HG02623 (cell line): ENCODE measurements around the gene IMPDH1.
"Not testable (repeated sequence)": the region's sequence is repeated elsewhere in the genome, so short reads cannot be mapped to it uniquely, and the experiment has no call there.

Source experiments
- ATAC-seq: cut with Tn5 transposase; IDR thresholded peaks from one replicate; pipeline ENCODE4 v1.9.1; 2021; ENCODE audit warnings: moderate library complexity; ENCODE audit not compliant: unreplicated experiment

Gene IMPDH1

DNA sequence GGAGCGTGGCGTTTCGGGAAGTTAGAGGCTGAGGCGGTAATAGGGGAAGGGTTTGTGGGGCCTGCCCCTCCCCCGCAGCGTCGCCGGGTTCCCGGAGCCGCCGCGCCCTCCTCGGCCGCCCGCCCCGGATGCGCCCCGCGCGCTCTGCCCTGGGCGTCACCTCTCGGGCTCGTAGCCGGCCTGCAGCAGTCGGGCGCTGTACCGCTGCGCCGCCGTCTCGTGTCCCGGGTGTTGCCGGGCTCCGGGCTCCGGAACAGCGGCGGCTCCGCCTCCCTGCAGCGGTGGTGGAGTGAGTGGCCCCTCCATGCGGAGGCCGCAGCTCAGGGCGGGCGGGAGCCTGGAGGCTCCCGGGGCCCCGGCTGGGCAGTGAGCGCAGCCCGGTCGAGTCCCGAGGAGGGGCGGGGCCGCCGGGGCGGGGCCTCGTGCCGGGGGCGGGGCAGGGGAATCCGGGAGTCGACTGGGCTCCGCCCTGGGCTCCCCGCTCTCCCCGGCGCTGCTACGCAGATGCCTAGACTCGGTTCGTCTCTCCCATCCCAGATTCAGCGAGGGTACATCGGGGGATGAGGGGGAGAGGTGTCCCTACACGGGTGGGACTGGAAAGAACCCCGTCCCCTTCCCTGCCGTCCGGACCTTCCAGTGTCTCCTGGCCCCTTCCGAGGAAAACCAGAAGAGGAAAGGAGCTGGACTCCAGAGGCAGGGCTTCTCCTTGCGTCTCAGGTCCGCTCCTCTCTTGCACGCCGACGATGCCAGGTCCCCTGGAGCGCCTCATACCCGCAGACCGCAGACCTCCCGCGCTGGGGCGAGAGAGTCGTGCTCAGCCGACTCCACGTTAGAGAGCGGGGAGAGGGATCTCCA lies at the start of gene IMPDH1:
TSS of gene IMPDH1 (minus strand) at position 387 of the 855 bp plus-strand sequence. CDS start at position 306, 81 bp downstream.
- peak; percentile 76 for ATAC-seq

DNA sequence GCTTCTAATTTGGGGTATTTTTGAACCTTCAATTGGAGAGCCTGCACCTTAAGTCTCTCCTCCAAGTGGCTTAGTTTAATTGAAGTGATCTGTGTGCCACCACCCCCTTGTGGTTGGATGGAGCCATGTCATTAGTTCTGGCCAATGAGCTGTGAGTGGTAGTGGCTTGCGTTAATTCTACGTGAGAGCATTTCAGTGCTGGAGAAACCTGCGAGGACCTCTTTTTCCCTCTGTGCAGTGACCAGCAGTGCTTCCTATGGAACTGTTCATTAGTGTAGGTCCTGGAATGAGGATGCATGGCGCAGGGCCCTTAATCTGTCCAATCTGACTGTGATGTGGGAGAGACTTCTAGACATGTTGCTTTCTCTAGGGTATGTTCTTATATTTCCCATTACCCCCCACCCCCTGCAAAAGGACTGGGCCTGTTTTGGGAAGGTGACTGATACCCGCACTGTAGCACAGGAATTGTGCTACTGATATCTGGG lies 49.7 kb upstream of the IMPDH1 start:
- peak; percentile 36 for ATAC-seq

DNA sequence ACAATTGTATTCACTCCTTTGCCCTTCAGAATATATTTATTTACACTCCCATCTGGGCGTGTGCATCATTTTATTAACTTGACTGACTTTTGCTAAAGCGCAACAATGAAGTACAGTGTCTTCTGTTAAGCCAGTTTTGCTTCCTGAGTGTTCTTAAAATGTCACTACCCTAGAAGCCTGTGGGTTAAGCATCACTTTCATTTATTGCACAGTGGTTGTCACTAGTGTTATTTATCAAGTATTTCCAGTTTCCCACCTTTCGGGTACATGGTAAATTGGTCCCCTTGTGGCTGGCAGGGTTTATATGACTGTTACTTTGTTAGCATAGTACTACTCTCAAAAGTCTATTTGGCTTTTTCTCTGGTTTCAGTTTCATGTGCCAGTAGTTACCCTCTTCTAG lies 49.2 kb upstream of the IMPDH1 start:
- peak; percentile 6 for ATAC-seq

GRCh38 chr7:128457385-128457784 lies 47.6 kb upstream of the IMPDH1 start:
- ATAC-seq, result not testable (repeated sequence)

GRCh38 chr7:128456255-128456725 lies 46.5 kb upstream of the IMPDH1 start:
- peak; percentile 2 for ATAC-seq

DNA sequence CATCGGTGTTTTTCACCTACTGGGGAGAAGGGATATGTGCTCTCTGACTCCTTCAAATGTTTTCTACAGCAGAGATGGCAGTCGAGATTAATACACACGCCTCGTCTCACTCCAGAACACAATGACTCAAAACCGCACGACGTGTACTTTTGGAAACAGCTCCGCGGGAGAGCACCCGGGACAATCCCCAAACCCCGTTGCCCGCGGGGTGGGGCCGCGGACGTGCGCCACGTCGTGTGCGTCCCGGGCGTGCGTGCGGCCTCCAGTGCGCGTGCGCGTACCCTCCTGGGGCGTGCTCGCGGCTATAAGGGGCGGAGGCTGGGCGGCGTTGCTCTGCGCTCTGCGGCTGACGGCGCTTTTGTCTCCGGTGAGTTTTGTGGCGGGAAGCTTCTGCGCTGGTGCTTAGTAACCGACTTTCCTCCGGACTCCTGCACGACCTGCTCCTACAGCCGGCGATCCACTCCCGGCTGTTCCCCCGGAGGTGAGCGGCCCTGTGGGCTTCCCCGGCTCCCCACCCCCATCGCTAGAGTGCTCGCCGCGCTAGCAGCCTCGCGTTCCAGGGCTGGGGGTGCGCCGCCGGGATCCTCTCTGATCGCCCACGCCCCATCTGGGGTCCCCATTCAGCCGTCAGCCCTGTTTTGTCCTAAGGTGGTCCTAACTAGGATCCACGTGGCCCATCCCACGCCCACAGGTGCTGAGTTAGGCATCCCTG lies 45.9 kb upstream of the IMPDH1 start, which contains the start of gene HILPDA:
TSS of gene HILPDA (plus strand) at position 336 of the 712 bp plus-strand sequence. CDS start 1,391 bp downstream, outside the sequence.
- ATAC-seq, result peak; percentile 84

DNA sequence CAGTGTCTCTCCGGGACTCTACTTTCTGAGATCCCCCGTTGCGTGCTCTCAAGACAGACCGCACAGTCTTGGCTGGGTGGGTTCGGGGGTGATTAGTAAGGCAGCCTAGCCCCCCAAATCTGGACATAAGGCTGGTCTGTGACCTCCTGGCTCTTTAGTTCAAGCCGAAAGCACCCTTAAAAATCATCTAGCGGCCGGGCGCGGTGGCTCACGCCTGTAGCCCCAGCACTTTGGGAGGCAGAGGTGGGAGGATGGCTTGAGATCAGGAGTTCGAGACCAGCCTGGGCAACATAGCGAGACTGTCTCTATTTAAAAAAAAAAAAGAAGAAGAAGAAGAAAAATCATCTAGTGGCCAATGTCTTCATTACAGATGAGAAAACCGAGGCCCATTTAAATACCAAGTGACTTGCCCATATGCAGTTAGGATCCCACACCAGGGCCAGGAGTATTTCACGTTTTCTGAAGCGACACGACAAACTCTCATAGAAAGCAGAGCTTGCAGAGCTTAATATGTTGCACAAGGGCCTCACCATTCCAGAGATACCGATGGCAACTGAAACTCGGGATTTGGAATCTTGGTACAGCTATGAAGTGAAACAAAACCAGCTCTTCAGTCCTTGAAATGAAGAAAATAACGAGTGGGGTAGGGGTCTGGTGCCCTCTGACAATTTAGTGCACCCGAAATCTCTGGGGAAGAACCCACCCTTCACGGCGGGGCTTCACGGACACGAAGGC lies 45.2 kb upstream of the IMPDH1 start:
- no peak for ATAC-seq

DNA sequence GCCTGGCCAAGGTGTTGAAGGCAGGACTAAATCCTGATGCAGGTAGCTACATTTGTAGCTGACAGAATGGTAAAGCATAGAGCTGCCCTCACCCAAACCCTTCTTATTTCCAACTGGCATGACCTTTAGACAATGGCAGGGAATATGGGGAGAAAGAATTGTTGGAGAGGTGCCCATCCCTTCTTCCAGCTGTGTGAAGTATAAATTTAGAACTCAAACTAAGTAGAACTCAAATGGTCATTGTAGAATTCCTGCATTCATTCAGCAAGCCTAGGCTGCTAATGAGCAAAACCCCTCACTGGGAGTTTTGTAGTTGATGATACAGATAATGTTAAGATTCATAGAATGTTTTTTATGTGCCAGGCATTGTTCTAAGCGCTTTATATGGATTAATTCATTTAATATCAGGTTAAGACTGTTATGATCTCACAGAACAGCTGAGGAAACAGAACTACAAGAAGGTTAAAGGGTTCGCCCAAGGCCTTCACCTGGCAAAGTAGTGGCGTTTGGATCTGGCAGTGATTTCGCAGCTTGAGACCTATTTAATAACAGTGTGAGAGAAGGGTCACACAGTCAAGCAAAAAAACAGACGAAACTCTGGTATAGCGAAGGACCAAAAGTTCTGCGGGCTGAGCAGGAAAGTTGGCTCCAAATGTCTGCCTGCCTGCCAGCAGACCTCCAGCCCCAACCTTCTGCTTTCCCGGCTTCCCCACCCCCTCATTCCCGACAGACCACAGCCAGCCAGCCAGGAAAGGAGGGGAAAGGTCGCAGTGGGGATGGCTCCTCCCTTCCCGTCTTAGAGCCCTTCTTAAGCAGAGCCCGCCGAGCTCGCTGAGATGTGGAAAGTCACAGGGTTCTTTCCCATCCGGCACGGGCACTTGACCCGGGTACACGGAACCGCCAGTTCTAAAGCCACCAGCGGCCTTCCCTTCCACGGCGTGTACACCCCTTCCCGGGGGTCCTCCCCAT lies 44.3 kb upstream of the IMPDH1 start:
- no peak for ATAC-seq

GRCh38 chr7:128452552-128452951 lies 42.8 kb upstream of the IMPDH1 start:
- no peak for ATAC-seq

DNA sequence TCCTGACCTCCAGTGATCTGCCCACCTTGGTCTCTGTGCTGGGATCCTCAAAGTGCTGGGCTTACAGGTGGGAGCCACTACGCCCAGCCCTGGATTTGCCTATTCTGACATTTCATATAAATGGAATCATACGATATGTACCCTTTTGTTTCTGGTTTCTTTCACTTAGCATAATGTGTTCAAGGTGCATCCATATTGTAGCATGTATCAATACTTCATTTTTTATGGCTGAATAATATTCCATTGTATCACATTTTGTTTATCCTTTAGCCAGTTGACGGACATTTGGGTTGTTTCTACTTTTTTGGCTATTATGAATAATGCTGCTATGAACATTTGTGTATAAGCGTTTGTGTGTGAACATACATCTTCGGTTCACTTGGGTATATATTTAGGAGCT lies 41.1 kb upstream of the IMPDH1 start:
- no peak for ATAC-seq

- no peak for ATAC-seq
Measured at GRCh38 chr7:128450409-128450808, 40.6 kb upstream of the IMPDH1 start.

DNA sequence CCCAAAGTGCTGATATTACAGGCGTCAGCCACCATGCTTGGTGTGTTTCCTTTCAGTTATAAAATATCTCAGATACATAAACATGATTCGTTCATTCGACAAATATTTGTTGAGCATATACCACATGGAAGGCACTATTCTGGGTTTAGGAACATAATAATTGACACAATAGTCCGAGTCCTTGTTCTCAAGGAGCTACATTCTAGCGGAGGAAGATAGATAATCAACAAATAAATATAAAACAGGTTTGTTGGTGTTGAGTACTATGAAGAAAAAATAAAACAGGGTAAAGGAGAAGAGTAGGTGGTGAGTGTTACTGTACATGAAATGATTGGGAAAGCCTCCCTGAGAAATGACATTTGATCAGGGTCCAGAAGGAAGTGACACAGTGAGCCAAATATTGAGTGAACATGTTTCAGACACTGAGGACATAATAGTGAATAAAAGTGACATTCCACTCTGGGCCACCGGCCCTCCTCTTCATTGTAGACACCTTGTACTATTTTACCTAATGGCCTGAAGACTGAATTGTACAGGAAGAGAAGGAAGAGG lies 39.0 kb upstream of the IMPDH1 start:
- no peak for ATAC-seq

- no peak for ATAC-seq
Measured at GRCh38 chr7:128447941-128448564, 38.3 kb upstream of the IMPDH1 start.

- ATAC-seq, result no peak
Measured at GRCh38 chr7:128446306-128446705, 36.5 kb upstream of the IMPDH1 start.

GRCh38 chr7:128443831-128444600 lies 34.2 kb upstream of the IMPDH1 start:
- no peak for ATAC-seq

DNA sequence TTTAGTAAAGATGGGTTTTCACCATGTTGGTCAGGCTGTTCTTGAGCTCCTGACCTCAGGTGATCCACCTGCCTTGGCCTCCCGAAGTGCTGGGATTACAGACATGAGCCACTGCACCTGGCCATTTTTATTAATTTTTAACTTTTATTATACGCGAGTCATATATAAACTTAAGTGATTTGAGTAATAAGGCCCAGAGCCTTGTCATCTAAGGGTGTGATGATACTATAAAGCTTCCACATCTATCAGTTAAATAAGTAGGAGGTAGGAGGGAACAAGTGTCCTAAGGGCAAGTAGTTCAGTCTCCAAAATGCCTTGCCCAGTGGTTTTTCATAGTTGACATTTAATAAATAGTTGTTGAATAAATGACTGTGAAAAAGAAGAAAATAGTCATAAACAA lies 32.6 kb upstream of the IMPDH1 start:
- ATAC-seq, result no peak

DNA sequence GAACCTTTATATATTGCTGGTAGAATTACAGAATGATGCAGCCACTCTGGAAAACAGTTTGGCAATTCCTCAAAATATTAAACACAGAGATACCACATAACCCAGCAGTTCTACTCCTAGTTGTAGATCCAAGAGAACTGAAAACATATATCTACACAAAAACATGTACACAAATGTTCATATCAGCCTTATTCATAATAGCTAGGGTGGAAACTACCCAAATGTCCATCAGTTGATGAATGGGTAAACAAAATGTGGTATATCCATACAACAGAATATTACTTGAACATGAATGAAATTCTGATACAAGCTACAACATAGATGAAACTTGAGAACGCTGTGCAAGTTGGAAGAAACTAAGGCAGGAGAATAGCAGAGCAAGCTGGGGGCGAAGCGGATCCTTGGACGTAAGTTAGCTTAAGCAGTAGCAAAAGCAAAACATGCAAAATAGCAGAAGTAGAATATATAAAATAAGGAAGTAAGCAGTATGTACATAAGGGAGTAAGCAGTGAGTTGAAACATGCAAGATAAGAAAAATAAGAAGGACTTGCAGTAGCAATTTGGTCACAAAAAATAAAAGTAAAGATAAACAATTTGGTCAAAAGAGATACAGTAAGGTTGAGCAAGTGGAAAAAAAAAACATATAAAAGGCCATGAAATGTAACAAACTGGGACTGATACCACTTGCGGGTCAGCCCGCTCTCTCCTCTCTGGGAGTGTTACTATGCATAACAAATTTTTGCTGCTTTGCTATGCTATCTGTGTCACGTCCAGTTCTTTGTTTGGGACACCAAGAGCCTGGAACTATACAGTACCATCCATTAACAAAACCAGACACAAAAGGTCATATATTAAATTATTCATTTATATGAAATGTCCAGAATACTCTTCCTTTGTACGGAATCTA lies 27.9 kb upstream of the IMPDH1 start:
- ATAC-seq, result no peak
